DMS153 treated with DMSO at 0.1 percent for 48 hours (cell line): ENCODE measurements around the gene BLMH.
"Not testable (repeated sequence)": the region's sequence is repeated elsewhere in the genome, so short reads cannot be mapped to it uniquely, and the experiment has no call there.

Experiments used
- DNase-seq: peaks from one replicate; lab custom pipeline; 2025; ENCODE audit not compliant: unreplicated experiment; lab: John Stamatoyannopoulos, UW

The BLMH gene

DNA sequence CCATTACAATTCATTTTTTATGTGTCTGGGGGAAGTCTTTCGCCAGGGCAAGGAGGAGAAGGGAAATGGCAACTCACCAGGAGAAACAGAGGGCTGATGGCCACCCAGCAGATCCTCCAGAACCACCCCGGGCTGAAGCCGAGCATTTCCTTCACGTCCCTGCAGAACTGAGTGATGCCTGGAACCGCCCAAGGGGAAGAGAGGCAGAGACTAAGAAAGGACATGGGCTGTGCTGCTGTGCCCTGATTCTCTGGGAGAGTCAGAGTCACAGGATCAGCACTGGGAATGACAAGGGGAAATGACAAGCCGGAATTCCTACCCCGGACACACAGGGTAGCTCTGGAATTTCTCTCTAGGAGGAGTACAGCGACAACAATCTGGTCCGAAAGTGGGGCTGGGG is 84.1 kb downstream of the BLMH start:
- DNase-seq = no peak

DNA sequence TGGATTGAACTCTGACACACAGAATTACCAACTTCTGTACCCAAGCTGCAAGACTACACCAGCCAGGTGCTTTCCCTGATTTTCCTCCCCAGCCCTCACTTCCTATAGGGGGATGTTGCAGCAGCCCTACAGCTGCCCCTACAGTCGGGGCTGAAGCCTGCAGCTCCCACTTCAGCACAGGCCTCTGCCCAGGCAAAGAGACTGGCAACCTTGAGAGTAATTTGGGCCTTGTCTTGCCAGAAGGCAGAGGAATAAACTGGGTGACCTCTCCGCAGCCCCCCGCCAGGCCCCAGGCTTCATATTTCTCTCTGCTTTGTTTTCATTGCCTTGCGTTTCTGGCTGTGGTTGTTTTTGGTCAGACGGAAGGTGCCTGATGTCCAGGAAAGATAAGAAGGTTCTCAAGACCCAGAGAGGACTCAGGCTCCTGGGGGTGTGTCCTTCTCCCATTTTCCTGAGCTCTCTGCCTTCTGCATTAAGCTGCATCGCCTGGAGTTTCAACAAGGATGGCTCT is 88.2 kb downstream of the BLMH start:
- no peak for DNase-seq

DNA sequence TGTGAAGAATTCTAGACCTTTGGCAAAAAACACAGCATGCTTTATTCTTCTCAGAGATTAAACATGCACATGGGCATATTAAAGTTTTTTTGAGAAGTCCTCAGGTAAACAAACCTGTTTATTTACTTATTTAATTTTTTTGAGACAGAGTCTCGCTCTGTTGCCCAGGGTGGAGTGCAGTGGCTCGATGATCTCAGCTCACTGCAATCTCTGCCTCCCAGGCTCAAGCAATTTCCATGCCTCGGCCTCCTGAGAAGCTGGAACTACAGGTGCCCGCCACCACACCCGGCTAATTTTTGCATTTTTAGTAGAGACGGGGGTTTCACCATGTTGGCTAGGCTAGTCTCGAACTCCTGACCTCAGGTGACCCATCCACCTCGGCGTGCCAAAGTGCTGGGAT is 91.1 kb downstream of the BLMH start:
- not testable (repeated sequence) for DNase-seq

DNA sequence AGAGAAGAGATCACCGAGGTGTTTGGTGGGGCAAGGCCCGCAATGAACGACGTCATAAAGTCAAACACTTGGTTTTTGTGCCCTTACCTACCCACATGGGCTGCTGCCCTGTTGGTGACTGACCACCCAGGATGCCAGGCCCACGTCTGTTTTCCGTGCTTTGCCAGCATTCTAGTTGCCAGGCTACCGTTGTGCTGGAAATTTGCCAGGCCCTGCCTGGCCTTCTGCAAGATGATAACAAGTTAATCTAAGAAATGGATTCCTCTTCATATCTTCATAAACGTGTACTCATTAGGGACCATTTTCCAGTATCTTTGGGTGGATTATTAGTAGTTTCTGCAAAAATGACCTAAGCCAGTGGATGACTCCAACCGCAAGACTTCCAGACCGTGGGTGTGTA is 91.6 kb downstream of the BLMH start:
- DNase-seq = no peak

DNA sequence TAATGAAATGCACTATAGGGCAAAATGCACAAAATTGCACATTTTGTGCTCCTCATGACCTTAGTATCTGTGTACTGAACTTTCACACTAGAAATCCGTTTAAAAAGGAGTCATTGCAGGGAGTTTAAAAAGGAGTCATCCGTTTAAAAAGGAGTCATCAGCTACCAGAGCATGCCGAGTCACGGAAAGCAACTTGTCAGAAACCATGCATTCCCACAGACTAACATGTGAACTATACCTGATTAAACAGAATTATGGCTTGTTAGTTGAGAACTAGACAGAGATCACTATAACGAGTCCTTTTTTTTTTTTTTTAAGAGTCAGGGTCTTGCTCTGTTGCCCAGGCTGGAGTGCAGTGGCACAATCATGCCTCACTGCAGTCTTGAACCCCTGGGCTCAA is 92.1 kb downstream of the BLMH start:
- DNase-seq = no peak
